Myometrial cell (primary cell): ENCODE data around the gene FAM136A. TPM values are rescaled to one million over a fixed set of nuclear protein-coding genes. Genes with fewer than 3 reads are reported as not detected.

Source experiments
- total RNA-seq: library from RNA; depleted of rRNA; stranded (reverse); fragments of >200 nt; gene quantifications from 2 replicates; pipeline ENCODE4 v1.2.3, GENCODE V29; 2015

FAM136A gene
- 34.3 and 44.5 TPM in 2 replicates for total RNA-seq

DNA sequence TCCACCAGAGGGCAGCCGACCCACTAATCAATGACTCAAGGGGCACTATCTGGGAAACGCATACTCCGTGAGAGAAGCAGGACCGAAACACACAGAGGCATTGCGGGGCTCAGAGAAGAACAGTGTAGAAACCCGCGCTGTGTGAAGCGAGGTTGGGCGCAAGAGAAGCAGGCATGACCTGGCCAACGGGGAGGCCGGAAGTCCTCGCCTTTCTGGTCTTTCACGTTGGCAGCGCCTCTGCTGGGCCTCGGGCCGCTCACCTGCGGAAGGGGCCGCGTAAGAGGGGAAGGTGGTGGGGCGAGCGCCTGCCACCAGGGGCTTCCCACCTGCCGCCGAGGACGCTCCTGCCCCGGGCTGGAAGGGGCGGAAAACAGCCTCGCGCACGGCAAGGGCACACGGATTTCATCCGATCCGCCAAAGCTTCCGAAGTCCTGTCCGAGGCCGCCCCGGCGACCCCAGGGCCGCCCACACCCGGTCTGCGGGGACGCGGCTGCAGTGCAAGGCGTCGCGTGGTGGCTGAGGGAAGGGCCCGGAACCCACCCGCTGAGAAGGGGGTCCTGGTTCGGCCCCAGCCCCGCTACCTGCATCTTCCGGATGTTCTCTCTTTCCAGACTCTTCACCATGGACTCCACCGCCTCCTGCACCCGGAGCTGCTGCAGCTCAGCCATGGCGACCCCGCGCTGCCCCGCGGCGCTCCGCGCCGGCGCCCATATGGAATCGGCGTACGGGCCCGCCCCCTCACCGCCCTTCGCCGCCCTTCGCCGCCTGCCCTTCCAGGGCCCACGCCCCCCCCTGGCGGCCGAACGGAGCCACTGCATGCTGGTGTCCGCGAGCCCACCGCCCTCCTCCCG lies at the start of gene FAM136A:
Gene FAM136A, minus strand, starts transcription at position 724 of the 851 bp plus-strand sequence. Its CDS starts 56 bp downstream, at position 668.

DNA sequence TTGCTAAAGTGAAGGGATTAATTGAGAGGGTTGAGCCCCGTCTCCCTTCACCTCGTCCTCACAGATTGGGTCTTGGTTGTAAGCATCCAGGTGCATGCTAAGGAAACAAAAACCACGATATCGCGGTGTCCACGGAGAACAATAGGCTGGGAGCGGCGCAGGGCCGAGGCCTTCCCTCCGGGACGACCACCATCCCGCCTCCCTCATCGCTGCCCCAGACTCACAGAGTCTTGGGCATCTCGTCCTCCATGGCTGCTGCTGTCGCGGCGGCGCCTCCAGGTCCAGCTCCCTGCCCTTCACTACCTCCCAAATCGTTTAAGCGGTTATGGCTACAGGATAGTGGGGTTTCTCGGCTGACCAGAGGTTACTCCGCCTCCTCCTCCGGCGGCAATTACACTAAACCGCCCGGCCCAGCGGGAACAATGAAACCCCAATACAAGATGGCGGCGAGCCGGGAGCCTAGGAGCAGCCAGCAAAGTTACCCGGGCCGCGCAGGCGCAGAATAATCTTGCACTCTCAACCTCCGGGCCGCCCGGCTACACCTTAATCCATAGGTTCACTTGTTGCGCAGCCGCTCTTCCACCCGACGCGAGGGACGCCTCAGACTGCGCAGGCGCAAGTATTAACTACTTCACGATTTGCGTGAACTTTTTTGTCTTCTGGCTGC lies 53.6 kb downstream of the FAM136A start, which contains the start of gene TIA1:
Gene TIA1, minus strand, starts transcription at position 448 of the 667 bp plus-strand sequence. Its CDS starts 198 bp downstream, at position 250.

Other genes starting within 250 kb of the FAM136A start
- gene PCBP1, start 214.6 kb downstream of the FAM136A start, total RNA-seq = 96.6 and 101 TPM in 2 replicates
- 15.1 and 23.6 TPM in 2 replicates for gene C2orf42, start 111.0 kb downstream of the FAM136A start, total RNA-seq
- 35.7 and 47.3 TPM in 2 replicates for gene TIA1, start 53.4 kb downstream of the FAM136A start, total RNA-seq
- 42.4 and 46.1 TPM in 2 replicates for gene PCYOX1, start 43.9 kb downstream of the FAM136A start, total RNA-seq
- gene SNRPG, start 8.3 kb downstream of the FAM136A start, total RNA-seq = 193 and 210 TPM in 2 replicates